Testis (tissue), 3 donors: Measurements from ENCODE around the gene BARX2. TPM values are rescaled to one million over a fixed set of nuclear protein-coding genes. Genes with fewer than 3 reads are reported as not detected.

ENCODE experiments used
- DNase-seq: peaks from one replicate; pipeline ENCODE4 v3.0.0-alpha.2; 2019
- H3K27ac ChIP-seq, 2 donors: fragments of 200-600 bp; sonication (generic); one replicate each; pipeline ENCODE4 v1.5.1; 2019
- H3K27me3 ChIP-seq: fragments of 200-600 bp; sonication (generic); one replicate; pipeline ENCODE4 v1.5.1; 2019
- H3K36me3 ChIP-seq: fragments of 200-600 bp; sonication (generic); one replicate; pipeline ENCODE4 v1.5.1; 2017; ENCODE audit warnings: low read depth; ENCODE audit errors: missing control alignments
- H3K4me1 ChIP-seq: fragments of 200-600 bp; sonication (generic); one replicate; pipeline ENCODE4 v1.5.1; 2019
- H3K4me3 ChIP-seq, 2 donors: fragments of 200-600 bp; sonication (generic); one replicate each; pipeline ENCODE4 v1.5.1; 2017 to 2019
- H3K9me3 ChIP-seq: fragments of 200-600 bp; sonication (generic); one replicate; pipeline ENCODE4 v1.5.1; 2017
- POLR2A ChIP-seq: fragments of 450-650 bp; IDR thresholded peaks from one replicate; pipeline ENCODE4 v1.6.1; 2017; ENCODE audit warnings: antibody characterized with exemption, mild to moderate bottlenecking, moderate library complexity
- whole genome bisulfite sequencing, 2 donors: methylation state at CpG; one replicate each; pipeline ENCODE4 v1.1.5; 2018; 5-methylcytosine and 5-hydroxymethylcytosine counted together
- intact Hi-C: fragments of 100-400 bp; cut with DNase I; formaldehyde crosslinking; loops from one replicate; pipeline ENCODE4 v1.15.1; 2023; ENCODE audit warnings: low total_unique reads
- polyA plus RNA-seq: library from polyadenylated mRNA; stranded (reverse); fragments of 350-450 nt; fragmentation: Illumina TruSeq; extraction: RNeasy Lipid Tissue Mini Kit (QIAGEN cat#74804); gene quantifications from one replicate; pipeline ENCODE4 v1.2.3, GENCODE V29; 2014; ENCODE audit warnings: low read depth, low replicate concordance; ENCODE audit not compliant: insufficient read depth
- total RNA-seq, 2 donors: library from RNA; depleted of rRNA; stranded (reverse); fragments of >200 nt; gene quantifications; one replicate each; pipeline ENCODE4 v1.2.3, GENCODE V29; 2016
- TF ChIP-seq, protein P1 (sequence below), 3 experiments: fragments of 450-650 bp in 2 of 3; fragments of 200-600 bp in 1 of 3; sonication (generic) in 1 of 3; IDR thresholded peaks; one replicate each; pipeline ENCODE4 v1.5.1; 2016 to 2019; ENCODE audit warnings: antibody characterized with exemption in 3 of 3, mild to moderate bottlenecking in 2 of 3, moderate library complexity in 1 of 3

BARX2 gene
- total and polyA plus RNA-seq, 3 donors from 2014 or later = 4.3 to 5.0 (median 4.5) TPM

DNA sequence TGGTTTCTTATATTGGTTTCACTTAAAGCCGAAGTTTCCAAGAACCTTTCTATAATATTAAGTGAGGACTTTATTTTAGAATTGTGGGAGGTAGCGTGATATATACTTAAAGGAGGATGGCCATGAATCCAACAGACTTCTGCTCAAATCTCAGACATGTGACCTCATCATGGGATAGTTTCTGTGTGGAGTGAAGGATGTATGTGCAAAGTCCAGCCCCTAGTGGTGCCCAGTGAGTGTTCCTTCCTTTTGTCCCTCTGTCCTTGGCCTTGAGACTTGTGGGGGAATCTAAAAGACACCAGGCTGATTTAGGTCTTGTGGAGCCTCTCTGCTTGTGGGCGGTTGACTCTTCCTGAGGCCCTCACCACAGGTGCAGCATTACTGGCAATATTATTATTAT lies 43.7 kb downstream of the BARX2 start:
- intact Hi-C loops = no loop called here
- no peaks in the 10 kb centered on the region for H3K9me3 ChIP-seq
- no peaks in the 10 kb centered on the region for H3K36me3 ChIP-seq
- H3K27ac ChIP-seq = no peak overlapping the region
- H3K4me1 ChIP-seq = no peaks in the 10 kb centered on the region
- 92 to 97% methylated on average over 3 of the region's 3 CpGs for WGBS, 2 donors
- DNase-seq = no peak
- H3K27me3 ChIP-seq = no peaks in the 10 kb centered on the region
- H3K4me3 ChIP-seq = no peak overlapping the region
- no peak for TF ChIP-seq POLR2A
- TF ChIP-seq, protein P1, sequence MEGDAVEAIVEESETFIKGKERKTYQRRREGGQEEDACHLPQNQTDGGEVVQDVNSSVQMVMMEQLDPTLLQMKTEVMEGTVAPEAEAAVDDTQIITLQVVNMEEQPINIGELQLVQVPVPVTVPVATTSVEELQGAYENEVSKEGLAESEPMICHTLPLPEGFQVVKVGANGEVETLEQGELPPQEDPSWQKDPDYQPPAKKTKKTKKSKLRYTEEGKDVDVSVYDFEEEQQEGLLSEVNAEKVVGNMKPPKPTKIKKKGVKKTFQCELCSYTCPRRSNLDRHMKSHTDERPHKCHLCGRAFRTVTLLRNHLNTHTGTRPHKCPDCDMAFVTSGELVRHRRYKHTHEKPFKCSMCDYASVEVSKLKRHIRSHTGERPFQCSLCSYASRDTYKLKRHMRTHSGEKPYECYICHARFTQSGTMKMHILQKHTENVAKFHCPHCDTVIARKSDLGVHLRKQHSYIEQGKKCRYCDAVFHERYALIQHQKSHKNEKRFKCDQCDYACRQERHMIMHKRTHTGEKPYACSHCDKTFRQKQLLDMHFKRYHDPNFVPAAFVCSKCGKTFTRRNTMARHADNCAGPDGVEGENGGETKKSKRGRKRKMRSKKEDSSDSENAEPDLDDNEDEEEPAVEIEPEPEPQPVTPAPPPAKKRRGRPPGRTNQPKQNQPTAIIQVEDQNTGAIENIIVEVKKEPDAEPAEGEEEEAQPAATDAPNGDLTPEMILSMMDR (IDR thresholded peaks at IDR 0.05) = no peak

DNA sequence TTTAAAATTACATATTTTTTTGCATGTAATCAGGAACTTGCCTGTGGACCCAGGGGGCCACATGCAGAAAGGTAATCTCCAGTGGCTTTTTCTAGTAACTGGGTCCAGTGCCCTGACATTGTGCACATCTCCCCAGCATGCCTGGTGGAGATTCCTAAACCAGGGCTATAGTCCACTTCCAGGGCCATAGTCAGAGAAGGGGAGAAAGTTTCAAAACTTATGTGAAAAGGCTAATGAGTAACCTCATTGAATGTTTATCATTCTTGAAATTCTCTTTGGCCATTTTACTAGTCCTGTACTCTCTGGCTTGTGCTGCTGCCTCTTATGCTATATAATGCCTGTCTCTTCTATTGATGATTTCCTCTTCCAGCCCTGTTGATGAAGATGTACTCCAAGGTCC lies 47.8 kb downstream of the BARX2 start:
- H3K36me3 ChIP-seq = no peaks in the 10 kb centered on the region
- TF ChIP-seq, protein P1 (IDR thresholded peaks at IDR 0.05) = no peak
- TF ChIP-seq POLR2A = no peak
- no peak overlapping the region for H3K27ac ChIP-seq
- no peaks in the 10 kb centered on the region for H3K4me1 ChIP-seq
- H3K27me3 ChIP-seq = no peaks in the 10 kb centered on the region
- intact Hi-C loops = no loop called here
- no peak for DNase-seq
- no peak overlapping the region for H3K4me3 ChIP-seq
- H3K9me3 ChIP-seq = no peaks in the 10 kb centered on the region

DNA sequence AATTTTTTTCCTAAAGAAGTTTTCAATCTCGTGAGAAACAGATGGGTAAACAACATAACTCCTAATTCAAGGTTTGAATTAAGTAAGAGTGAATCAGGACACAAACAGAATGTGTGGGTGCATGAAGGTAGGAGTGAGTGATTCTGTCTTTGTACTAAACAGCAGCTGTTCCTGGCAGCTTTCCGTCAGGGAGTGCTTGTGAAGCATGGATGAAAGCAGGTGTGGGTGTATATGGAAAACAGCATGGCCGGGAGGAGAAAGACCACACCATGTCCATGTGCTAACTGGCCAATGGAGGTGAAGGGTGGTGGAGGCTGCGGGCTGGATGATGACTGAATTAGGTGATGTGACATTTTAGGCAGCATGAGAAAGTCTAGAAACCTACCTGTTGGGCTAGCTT lies 49.6 kb downstream of the BARX2 start:
- TF ChIP-seq, protein P1 (IDR thresholded peaks at IDR 0.05) = no peak
- TF ChIP-seq POLR2A = no peak
- no peak for DNase-seq
- Histone ChIP-seq H3K4me1 (no peaks in the 10 kb centered on the region), H3K27ac (no peak overlapping the region), H3K36me3 (no peaks in the 10 kb centered on the region), H3K27me3 (no peaks in the 10 kb centered on the region), H3K9me3 (no peaks in the 10 kb centered on the region), H3K4me3 (no peak overlapping the region)
- intact Hi-C loops = no loop called here
- 75 to 80% methylated on average over 4 of the region's 4 CpGs for WGBS, 2 donors

DNA sequence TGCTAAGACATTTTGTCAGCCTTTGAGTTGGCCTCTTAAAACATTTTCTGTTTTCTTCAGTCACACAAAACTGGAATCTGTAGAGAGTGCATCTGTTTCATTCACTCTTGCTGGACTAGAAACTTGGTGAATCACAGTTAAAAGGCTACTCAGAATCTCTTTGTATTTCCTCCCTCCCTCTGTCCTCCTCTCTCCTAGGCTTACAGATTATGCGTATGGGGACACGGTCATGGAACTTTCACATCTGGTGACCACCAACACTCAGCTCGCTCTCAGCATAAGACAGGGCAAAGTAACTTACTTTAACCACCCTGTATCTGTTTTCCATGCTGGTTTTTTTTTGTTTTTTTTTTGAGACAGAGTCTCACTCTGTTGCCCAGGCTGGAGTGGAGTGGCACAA lies 50.4 kb downstream of the BARX2 start:
- H3K9me3 ChIP-seq = no peaks in the 10 kb centered on the region
- intact Hi-C loops = no loop called here
- no peak overlapping the region for H3K27ac ChIP-seq
- no peak for DNase-seq
- H3K4me3 ChIP-seq = no peak overlapping the region
- 94 to 95% methylated on average over 3 of the region's 3 CpGs for WGBS, 2 donors
- no peaks in the 10 kb centered on the region for H3K4me1 ChIP-seq
- TF ChIP-seq POLR2A = no peak
- TF ChIP-seq, protein P1 (IDR thresholded peaks at IDR 0.05) = no peak
- no peaks in the 10 kb centered on the region for H3K36me3 ChIP-seq
- H3K27me3 ChIP-seq = no peaks in the 10 kb centered on the region

DNA sequence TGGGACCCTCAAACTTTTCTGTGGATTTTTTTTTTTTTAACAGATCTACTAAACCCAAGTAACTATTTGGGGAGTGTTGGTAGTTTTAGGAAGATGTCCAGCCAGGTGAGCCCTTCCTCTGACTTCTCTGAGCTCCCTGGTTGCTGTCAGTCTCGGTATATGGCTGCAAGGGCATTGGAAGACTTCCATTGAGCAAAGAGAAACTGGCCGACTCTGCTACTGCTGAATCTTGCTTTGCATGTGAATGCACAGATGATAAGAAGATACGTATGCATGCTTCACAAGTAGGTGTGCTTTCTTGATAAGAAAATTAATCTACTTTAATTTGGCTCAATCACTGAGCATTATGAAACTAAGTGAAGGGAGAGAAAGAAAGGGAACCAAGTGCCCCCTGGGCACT lies 51.1 kb downstream of the BARX2 start:
- TF ChIP-seq, protein P1 (IDR thresholded peaks at IDR 0.05) = no peak
- TF ChIP-seq POLR2A = no peak
- Histone ChIP-seq H3K27me3 (no peaks in the 10 kb centered on the region), H3K36me3 (no peaks in the 10 kb centered on the region), H3K4me1 (no peaks in the 10 kb centered on the region), H3K27ac (no peak overlapping the region), H3K9me3 (no peaks in the 10 kb centered on the region), H3K4me3 (no peak overlapping the region)
- DNase-seq = no peak
- intact Hi-C loops = no loop called here
- 82 to 89% methylated on average over 3 of the region's 3 CpGs for WGBS, 2 donors
